Pancreas (tissue), 10 donors: Measurements from ENCODE around the gene NEK10. TPM values are rescaled to one million over a fixed set of nuclear protein-coding genes. Genes with fewer than 3 reads are reported as not detected.

Experiments
- ATAC-seq, 4 donors: fragments of 200-7000 bp; cut with Tn5 transposase; one replicate each; pipeline versions ENCODE4 v1.8.0 to v1.9.1; 2020; ENCODE audit warnings: mild to moderate bottlenecking in 4 of 4, moderate library complexity in 4 of 4
- DNase-seq, 6 donors: peaks; one replicate each; pipeline ENCODE4 v3.0.0-alpha.2; 2020
- FAIRE-seq: peaks from 2 replicates; lab custom pipeline; 2012; peaks lifted over from hg19 to GRCh38; lab: Jason Lieb, UNC
- H3K27ac ChIP-seq, 4 donors: fragments of 200-600 bp; sonication (generic); 1 replicate in 3 of 4; 2 replicates in 1 of 4; pipeline versions ENCODE4 v1.5.0 to v1.8.0; 2020
- H3K27me3 ChIP-seq, 4 donors: fragments of 200-600 bp; one replicate each; pipeline ENCODE4 v1.8.0; 2021
- H3K36me3 ChIP-seq, 3 donors: fragments of 200-600 bp; sonication (generic) in 1 of 3; one replicate each; pipeline versions ENCODE4 v1.5.0 to v1.8.0; 2020 to 2021
- H3K4me1 ChIP-seq, 3 donors: fragments of 200-600 bp; one replicate each; pipeline ENCODE4 v1.8.0; 2021
- H3K4me3 ChIP-seq, 4 donors: fragments of 200-600 bp; sonication (generic) in 2 of 4; one replicate each; pipeline versions ENCODE4 v1.5.0 to v1.8.0; 2020 to 2021
- H3K9me3 ChIP-seq, 4 donors: fragments of 200-600 bp; one replicate each; pipeline ENCODE4 v1.8.0; 2021
- CTCF ChIP-seq, 4 donors: fragments of 200-600 bp; sonication (generic) in 3 of 4; IDR thresholded peaks; one replicate each; pipeline versions ENCODE4 v1.5.0 to v1.8.0; 2021; ENCODE audit warnings: antibody characterized with exemption in 4 of 4
- WGBS, 2 donors: extraction: QIAGEN DNeasy Blood & Tissue Kit; methylation state at CpG; one replicate each; pipeline ENCODE4 v1.1.7; 2013; 5-methylcytosine and 5-hydroxymethylcytosine counted together
- intact Hi-C, 3 donors: fragments of 100-400 bp; cut with DNase I; formaldehyde crosslinking; loops; one replicate each; pipeline versions ENCODE4 v1.11.1 to v1.14.2; 2022
- polyA plus RNA-seq, 2 donors: library from polyadenylated mRNA; stranded (reverse); fragments of 200-250 nt; gene quantifications; one replicate each; pipeline ENCODE4 v1.2.3, GENCODE V29; 2013
- total RNA-seq, 6 donors: library from RNA; stranded (reverse); fragmentation: NEBNext Ultra II Directional in 4 of 6; extraction: Animal tissue kit (Norgen Biotek cat#: 25700) in 4 of 6; gene quantifications; one replicate each; pipeline versions ENCODE4 v1.2.1 to v1.2.4, GENCODE V29; 2021 to 2023
- donor health status: healthy with polysubstance abuse.
- donor health status: DM: no; HTN: no; CAD: no; lungs with moderate emphysema.
- donor health status: DM: no; HTN: no; CAD: no.
- donor health status: control.
- donor health status: control.
- donor health status: Bipolar disorder and iron deficiency.
- donor health status: DM: yes; HTN: yes; CAD: no.
- donor health status: DM: no; HTN: no; CAD: no.
- donor health status: DM: no; HTN: no; CAD: no.
- donor health status: DM: yes; HTN: yes; CAD: no.

Gene NEK10
- total and polyA plus RNA-seq, 8 donors, result 0.24 to 0.90 (median 0.37) TPM

GRCh38 chr3:27194861-27195483 lies 174.2 kb downstream of the NEK10 start:
- intact Hi-C loops, result no loop called here
- no peak for ATAC-seq
- no peak overlapping the region for H3K4me3 ChIP-seq
- H3K9me3 ChIP-seq, result no peaks in the 10 kb centered on the region
- WGBS, 2 donors, result 0% methylated on average over 1 of the region's 1 CpG
- H3K4me1 ChIP-seq, result no peaks in the 10 kb centered on the region
- no peaks in the 10 kb centered on the region for H3K36me3 ChIP-seq
- no peak for TF ChIP-seq CTCF (IDR thresholded peaks at IDR 0.05)
- H3K27ac ChIP-seq, result no peak overlapping the region
- peak; percentile 17 for FAIRE-seq
- H3K27me3 ChIP-seq, result no peaks in the 10 kb centered on the region
- no peak for DNase-seq

DNA sequence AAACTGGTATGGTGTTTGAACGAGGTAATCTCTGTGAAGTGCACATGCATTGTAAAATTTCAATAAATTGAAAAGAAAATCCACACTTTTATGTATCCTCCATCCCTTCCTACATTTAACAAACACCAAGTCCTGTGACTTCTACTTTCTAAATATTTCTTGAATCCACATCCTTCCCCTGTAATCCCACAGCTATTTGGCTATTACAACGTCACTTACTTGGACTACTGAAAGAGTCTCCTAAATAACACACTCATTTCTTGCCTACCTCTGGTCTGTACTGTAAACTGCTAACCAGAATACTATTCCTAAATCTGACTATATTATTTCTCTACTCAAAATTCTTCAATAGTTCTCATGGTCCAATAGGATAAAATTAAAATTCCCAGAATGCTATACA lies 176.1 kb downstream of the NEK10 start:
- no peak for TF ChIP-seq CTCF (IDR thresholded peaks at IDR 0.05)
- Histone ChIP-seq H3K27ac (no peak overlapping the region), H3K36me3 (no peaks in the 10 kb centered on the region), H3K4me1 (no peaks in the 10 kb centered on the region), H3K27me3 (no peaks in the 10 kb centered on the region), H3K9me3 (no peaks in the 10 kb centered on the region), H3K4me3 (no peak overlapping the region)
- intact Hi-C loops, result no loop called here
- DNase-seq (no peak), ATAC-seq (no peak), FAIRE-seq (no peak)
- 70 to 83% methylated on average over 2 of the region's 2 CpGs for WGBS, 2 donors

GRCh38 chr3:27186013-27186412 lies 183.2 kb downstream of the NEK10 start:
- Histone ChIP-seq H3K9me3 (no peaks in the 10 kb centered on the region), H3K4me1 (no peaks in the 10 kb centered on the region), H3K36me3 (no peaks in the 10 kb centered on the region), H3K4me3 (no peak overlapping the region), H3K27ac (no peak overlapping the region), H3K27me3 (no peaks in the 10 kb centered on the region)
- DNase-seq, result no peak
- intact Hi-C loops, result no loop called here
- FAIRE-seq, result no peak
- ATAC-seq, result no peak
- TF ChIP-seq CTCF (IDR thresholded peaks at IDR 0.05), result no peak
- 79 to 83% methylated on average over 5 of the region's 5 CpGs for WGBS, 2 donors

GRCh38 chr3:27185231-27185989 lies 183.8 kb downstream of the NEK10 start:
- DNase-seq, result no peak

More at GRCh38 chr3:27185231-27185989, 183.8 kb downstream of the NEK10 start:
- no peak for FAIRE-seq
- 54 to 65% methylated on average over 2 of the region's 2 CpGs for WGBS, 2 donors
- no peaks in the 10 kb centered on the region for H3K27me3 ChIP-seq
- H3K36me3 ChIP-seq, result no peaks in the 10 kb centered on the region
- H3K4me3 ChIP-seq, result no peak overlapping the region
- intact Hi-C loops, result no loop called here
- TF ChIP-seq CTCF (IDR thresholded peaks at IDR 0.05), result no peak
- H3K4me1 ChIP-seq, result no peaks in the 10 kb centered on the region
- no peak overlapping the region for H3K27ac ChIP-seq
- no peaks in the 10 kb centered on the region for H3K9me3 ChIP-seq
- no peak for ATAC-seq
